ENCODE measurements around the gene STYX. TPM values are rescaled to one million over a fixed set of nuclear protein-coding genes. Genes with fewer than 3 reads are reported as not detected.

The STYX gene
- total RNA-seq, 1 experiment from 2014 or later, result 16.3 TPM

DNA sequence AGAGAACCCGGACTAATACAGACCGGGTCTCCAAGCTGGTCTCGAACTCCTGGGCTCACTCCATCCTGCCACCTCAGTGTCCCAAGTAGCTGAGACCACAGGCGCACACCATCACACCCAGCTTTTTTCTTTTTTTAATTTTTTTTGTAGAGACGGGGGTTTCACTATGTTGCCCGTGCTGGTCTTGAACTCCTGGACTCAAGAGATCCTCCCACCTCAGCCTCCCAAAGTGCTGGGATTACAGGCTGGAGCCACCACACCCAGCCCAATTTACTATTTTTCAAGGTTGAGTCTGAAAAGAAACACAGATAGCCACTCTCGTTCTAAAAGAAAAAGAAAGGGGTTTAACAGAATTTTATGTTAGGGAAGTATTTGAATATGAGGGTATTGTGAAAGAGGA, 36.4 kb upstream of the STYX start:
- TF ChIP-seq, protein P1, sequence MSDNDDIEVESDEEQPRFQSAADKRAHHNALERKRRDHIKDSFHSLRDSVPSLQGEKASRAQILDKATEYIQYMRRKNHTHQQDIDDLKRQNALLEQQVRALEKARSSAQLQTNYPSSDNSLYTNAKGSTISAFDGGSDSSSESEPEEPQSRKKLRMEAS (IDR thresholded peaks at IDR 0.05), result no peak
- TF ChIP-seq FOSL1 (IDR thresholded peaks at IDR 0.05; ENCODE audit: low read depth) (no peak), JUND (IDR thresholded peaks at IDR 0.05) (no peak), POLR2AphosphoS5 (IDR thresholded peaks at IDR 0.05; ENCODE audit: low read depth, low read length) (no peak), CBX3 (IDR thresholded peaks at IDR 0.05; ENCODE audit: low read depth) (no peak), SRF (IDR thresholded peaks at IDR 0.05; ENCODE audit: low read depth) (no peak), ELF1 (IDR thresholded peaks at IDR 0.05; ENCODE audit: borderline replicate concordance, low read depth) (no peak), EZH2 (IDR thresholded peaks at IDR 0.05) (no peak), RAD21 (IDR thresholded peaks at IDR 0.05; ENCODE audit: low read depth) (no peak), SP1 (IDR thresholded peaks at IDR 0.05; ENCODE audit: low read depth) (no peak), ZFX (IDR thresholded peaks at IDR 0.05) (no peak), TCF7L2 (IDR thresholded peaks at IDR 0.05; ENCODE audit: borderline replicate concordance, extremely low read depth, insufficient read depth, insufficient read length) (no peak), EGR1 (IDR thresholded peaks at IDR 0.05; ENCODE audit: low read depth) (no peak), CEBPB (IDR thresholded peaks at IDR 0.05; ENCODE audit: low read depth) (no peak), SIN3A (IDR thresholded peaks at IDR 0.05; ENCODE audit: low read depth) (no peak), POLR2A (IDR thresholded peaks at IDR 0.05; ENCODE audit: borderline replicate concordance, extremely low read depth, insufficient read depth, insufficient read length) (no peak)
- TF ChIP-seq, protein P2, sequence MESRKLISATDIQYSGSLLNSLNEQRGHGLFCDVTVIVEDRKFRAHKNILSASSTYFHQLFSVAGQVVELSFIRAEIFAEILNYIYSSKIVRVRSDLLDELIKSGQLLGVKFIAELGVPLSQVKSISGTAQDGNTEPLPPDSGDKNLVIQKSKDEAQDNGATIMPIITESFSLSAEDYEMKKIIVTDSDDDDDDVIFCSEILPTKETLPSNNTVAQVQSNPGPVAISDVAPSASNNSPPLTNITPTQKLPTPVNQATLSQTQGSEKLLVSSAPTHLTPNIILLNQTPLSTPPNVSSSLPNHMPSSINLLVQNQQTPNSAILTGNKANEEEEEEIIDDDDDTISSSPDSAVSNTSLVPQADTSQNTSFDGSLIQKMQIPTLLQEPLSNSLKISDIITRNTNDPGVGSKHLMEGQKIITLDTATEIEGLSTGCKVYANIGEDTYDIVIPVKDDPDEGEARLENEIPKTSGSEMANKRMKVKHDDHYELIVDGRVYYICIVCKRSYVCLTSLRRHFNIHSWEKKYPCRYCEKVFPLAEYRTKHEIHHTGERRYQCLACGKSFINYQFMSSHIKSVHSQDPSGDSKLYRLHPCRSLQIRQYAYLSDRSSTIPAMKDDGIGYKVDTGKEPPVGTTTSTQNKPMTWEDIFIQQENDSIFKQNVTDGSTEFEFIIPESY (IDR thresholded peaks at IDR 0.05; ENCODE audit: extremely low read depth, insufficient replicate concordance, low read length), result no peak
- TF ChIP-seq, protein P3, sequence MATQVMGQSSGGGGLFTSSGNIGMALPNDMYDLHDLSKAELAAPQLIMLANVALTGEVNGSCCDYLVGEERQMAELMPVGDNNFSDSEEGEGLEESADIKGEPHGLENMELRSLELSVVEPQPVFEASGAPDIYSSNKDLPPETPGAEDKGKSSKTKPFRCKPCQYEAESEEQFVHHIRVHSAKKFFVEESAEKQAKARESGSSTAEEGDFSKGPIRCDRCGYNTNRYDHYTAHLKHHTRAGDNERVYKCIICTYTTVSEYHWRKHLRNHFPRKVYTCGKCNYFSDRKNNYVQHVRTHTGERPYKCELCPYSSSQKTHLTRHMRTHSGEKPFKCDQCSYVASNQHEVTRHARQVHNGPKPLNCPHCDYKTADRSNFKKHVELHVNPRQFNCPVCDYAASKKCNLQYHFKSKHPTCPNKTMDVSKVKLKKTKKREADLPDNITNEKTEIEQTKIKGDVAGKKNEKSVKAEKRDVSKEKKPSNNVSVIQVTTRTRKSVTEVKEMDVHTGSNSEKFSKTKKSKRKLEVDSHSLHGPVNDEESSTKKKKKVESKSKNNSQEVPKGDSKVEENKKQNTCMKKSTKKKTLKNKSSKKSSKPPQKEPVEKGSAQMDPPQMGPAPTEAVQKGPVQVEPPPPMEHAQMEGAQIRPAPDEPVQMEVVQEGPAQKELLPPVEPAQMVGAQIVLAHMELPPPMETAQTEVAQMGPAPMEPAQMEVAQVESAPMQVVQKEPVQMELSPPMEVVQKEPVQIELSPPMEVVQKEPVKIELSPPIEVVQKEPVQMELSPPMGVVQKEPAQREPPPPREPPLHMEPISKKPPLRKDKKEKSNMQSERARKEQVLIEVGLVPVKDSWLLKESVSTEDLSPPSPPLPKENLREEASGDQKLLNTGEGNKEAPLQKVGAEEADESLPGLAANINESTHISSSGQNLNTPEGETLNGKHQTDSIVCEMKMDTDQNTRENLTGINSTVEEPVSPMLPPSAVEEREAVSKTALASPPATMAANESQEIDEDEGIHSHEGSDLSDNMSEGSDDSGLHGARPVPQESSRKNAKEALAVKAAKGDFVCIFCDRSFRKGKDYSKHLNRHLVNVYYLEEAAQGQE (IDR thresholded peaks at IDR 0.05; ENCODE audit: low read depth), result no peak
- TF ChIP-seq, protein P4, sequence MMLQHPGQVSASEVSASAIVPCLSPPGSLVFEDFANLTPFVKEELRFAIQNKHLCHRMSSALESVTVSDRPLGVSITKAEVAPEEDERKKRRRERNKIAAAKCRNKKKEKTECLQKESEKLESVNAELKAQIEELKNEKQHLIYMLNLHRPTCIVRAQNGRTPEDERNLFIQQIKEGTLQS (IDR thresholded peaks at IDR 0.05), result no peak
- TF ChIP-seq, protein P5, sequence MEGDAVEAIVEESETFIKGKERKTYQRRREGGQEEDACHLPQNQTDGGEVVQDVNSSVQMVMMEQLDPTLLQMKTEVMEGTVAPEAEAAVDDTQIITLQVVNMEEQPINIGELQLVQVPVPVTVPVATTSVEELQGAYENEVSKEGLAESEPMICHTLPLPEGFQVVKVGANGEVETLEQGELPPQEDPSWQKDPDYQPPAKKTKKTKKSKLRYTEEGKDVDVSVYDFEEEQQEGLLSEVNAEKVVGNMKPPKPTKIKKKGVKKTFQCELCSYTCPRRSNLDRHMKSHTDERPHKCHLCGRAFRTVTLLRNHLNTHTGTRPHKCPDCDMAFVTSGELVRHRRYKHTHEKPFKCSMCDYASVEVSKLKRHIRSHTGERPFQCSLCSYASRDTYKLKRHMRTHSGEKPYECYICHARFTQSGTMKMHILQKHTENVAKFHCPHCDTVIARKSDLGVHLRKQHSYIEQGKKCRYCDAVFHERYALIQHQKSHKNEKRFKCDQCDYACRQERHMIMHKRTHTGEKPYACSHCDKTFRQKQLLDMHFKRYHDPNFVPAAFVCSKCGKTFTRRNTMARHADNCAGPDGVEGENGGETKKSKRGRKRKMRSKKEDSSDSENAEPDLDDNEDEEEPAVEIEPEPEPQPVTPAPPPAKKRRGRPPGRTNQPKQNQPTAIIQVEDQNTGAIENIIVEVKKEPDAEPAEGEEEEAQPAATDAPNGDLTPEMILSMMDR (IDR thresholded peaks at IDR 0.05 in 2 of 3, conservative IDR thresholded peaks at IDR 0.05 in 1 of 3; ENCODE audit: borderline replicate concordance in 1 of 3, insufficient read depth in 1 of 3, low read depth in 2 of 3, low read length in 2 of 3), result no peak
- H3K4me2 ChIP-seq (ENCODE audit: low read length), result peak overlapping the region; percentile 89; the same call in 1 of the 2 replicates
- no peak overlapping the region for H2AFZ ChIP-seq (ENCODE audit: low read depth, low read length, poor library complexity, severe bottlenecking)
- RAD21 ChIA-PET (ENCODE audit: low non-redundant PET in 1 of 2, low total read pairs in 2 of 2, uncharacterized antibody in 2 of 2, unreplicated experiment in 2 of 2), result no interaction called here
- H3K4me1 ChIP-seq (ENCODE audit: control insufficient read depth in 1 of 2, insufficient read depth in 2 of 2, low read length in 2 of 2), result peaks cover 4 to 31% of the 10 kb centered on the region in 2 experiments; a peak in 3 of 4 replicates
- CTCF ChIA-PET, result no interaction called here
- peaks cover 13% of the 10 kb centered on the region; the same call in 1 of the 2 replicates for H4K20me1 ChIP-seq (ENCODE audit: insufficient read depth)
- H3K27me3 ChIP-seq (ENCODE audit: insufficient read depth, low read length), result no peaks in the 10 kb centered on the region
- ATAC-seq, result no peak
- no peak overlapping the region; a peak in 1 of 4 replicates for H3K4me3 ChIP-seq (replicated peaks in 1 of 2; ENCODE audit: low read depth in 1 of 2, low read length in 2 of 2)
- H3K9ac ChIP-seq (ENCODE audit: low read length), result no peak overlapping the region
- no peaks in the 10 kb centered on the region for H3K9me3 ChIP-seq (ENCODE audit: control insufficient read depth in 1 of 2, insufficient read depth in 1 of 2, low read depth in 1 of 2, low read length in 2 of 2)
- H3K9me2 ChIP-seq (ENCODE audit: insufficient read depth), result no peaks in the 10 kb centered on the region
- DNase-seq (ENCODE audit: low read depth, low spot score), result no peak
- H3K36me3 ChIP-seq (ENCODE audit: control insufficient read depth in 1 of 2, insufficient read depth in 2 of 2, low read length in 2 of 2), result no peaks in the 10 kb centered on the region
- no TSS peak for BruUV-seq (replicated peaks)
- POLR2A ChIA-PET, result no interaction called here
- intact Hi-C loops (cut with micrococcal nuclease), result no loop called here
- no peak overlapping the region for H3K27ac ChIP-seq (ENCODE audit: low read depth, low read length)
- peaks cover 70% of the 10 kb centered on the region for H3K79me2 ChIP-seq (ENCODE audit: insufficient read depth, low read length)
